Activated T-helper 9 cell treated with anti-CD3 and anti-CD28 coated beads, Interleukin-2, amount 50 U/mL, for 16 hours (primary cell): ENCODE results near the gene SLCO3A1.

ENCODE experiments used
- DNase-seq: peaks from one replicate; pipeline ENCODE4 v3.0.0-alpha.2; 2020; ENCODE audit warnings: low read depth

SLCO3A1 gene

GRCh38 chr15:91861223-91861622 lies 7.7 kb downstream of the SLCO3A1 start:
- DNase-seq, result no peak

- no peak for DNase-seq
These were observed 9.5 kb downstream of the SLCO3A1 start for GRCh38 chr15:91862891-91863504.

GRCh38 chr15:91863621-91864255 lies 10.2 kb downstream of the SLCO3A1 start:
- no peak for DNase-seq

GRCh38 chr15:91864664-91865063 lies 11.2 kb downstream of the SLCO3A1 start:
- DNase-seq, result no peak

- DNase-seq, result no peak
These were observed 12.0 kb downstream of the SLCO3A1 start for GRCh38 chr15:91865486-91865885.

- no peak for DNase-seq
These were observed 12.4 kb downstream of the SLCO3A1 start for GRCh38 chr15:91865950-91866349.

- DNase-seq, result no peak
These were observed 12.9 kb downstream of the SLCO3A1 start for GRCh38 chr15:91866371-91866905.

GRCh38 chr15:91866971-91867372 lies 13.5 kb downstream of the SLCO3A1 start:
- DNase-seq, result no peak

- DNase-seq, result no peak
These were observed 14.1 kb downstream of the SLCO3A1 start for GRCh38 chr15:91867581-91868026.

- DNase-seq, result no peak
These were observed 17.5 kb downstream of the SLCO3A1 start for GRCh38 chr15:91870876-91871537.

- no peak for DNase-seq
These were observed 18.3 kb downstream of the SLCO3A1 start for GRCh38 chr15:91871837-91872236.

- no peak for DNase-seq
These were observed 19.0 kb downstream of the SLCO3A1 start for GRCh38 chr15:91872356-91873137.

- no peak for DNase-seq
These were observed 19.6 kb downstream of the SLCO3A1 start for GRCh38 chr15:91873138-91873536.

GRCh38 chr15:91874171-91874570 lies 20.7 kb downstream of the SLCO3A1 start:
- no peak for DNase-seq

GRCh38 chr15:91874992-91875660 lies 21.6 kb downstream of the SLCO3A1 start:
- no peak for DNase-seq

- no peak for DNase-seq
These were observed 22.7 kb downstream of the SLCO3A1 start for GRCh38 chr15:91876187-91876586.

GRCh38 chr15:91878319-91878870 lies 24.9 kb downstream of the SLCO3A1 start:
- no peak for DNase-seq

- no peak for DNase-seq
These were observed 25.6 kb downstream of the SLCO3A1 start for GRCh38 chr15:91879158-91879557.

GRCh38 chr15:91880373-91880772 lies 26.9 kb downstream of the SLCO3A1 start:
- no peak for DNase-seq

- no peak for DNase-seq
These were observed 28.2 kb downstream of the SLCO3A1 start for GRCh38 chr15:91881569-91882297.
